Activated T-cell treated with anti-CD3 and anti-CD28 coated beads for 4 hours (primary cell): ENCODE results near the gene IAH1.
"Not testable (repeated sequence)": the region's sequence is repeated elsewhere in the genome, so short reads cannot be mapped to it uniquely, and the experiment has no call there.

Source experiments
- DNase-seq: peaks from one replicate; pipeline ENCODE4 v3.0.0-alpha.2; 2020

Gene IAH1

GRCh38 chr2:9473985-9474360 lies 378 bp upstream of the IAH1 start:
- DNase-seq = peak; percentile 53

- no peak for DNase-seq
Observed at GRCh38 chr2:9477914-9478313, 3.6 kb downstream of the IAH1 start.

GRCh38 chr2:9478526-9478925 lies 4.2 kb downstream of the IAH1 start:
- no peak for DNase-seq

GRCh38 chr2:9480157-9480556 lies 5.8 kb downstream of the IAH1 start:
- no peak for DNase-seq

- no peak for DNase-seq
Observed at GRCh38 chr2:9483107-9483506, 8.8 kb downstream of the IAH1 start.

GRCh38 chr2:9484533-9484932 lies 10.2 kb downstream of the IAH1 start:
- no peak for DNase-seq

GRCh38 chr2:9488583-9489547 lies 14.5 kb downstream of the IAH1 start:
- no peak for DNase-seq

- no peak for DNase-seq
Observed at GRCh38 chr2:9490789-9491188, 16.4 kb downstream of the IAH1 start.

- no peak for DNase-seq
Observed at GRCh38 chr2:9492927-9493326, 18.6 kb downstream of the IAH1 start.

GRCh38 chr2:9493478-9493877 lies 19.1 kb downstream of the IAH1 start:
- no peak for DNase-seq

GRCh38 chr2:9494081-9494480 lies 19.7 kb downstream of the IAH1 start:
- DNase-seq = no peak

- no peak for DNase-seq
Observed at GRCh38 chr2:9497017-9497416, 22.7 kb downstream of the IAH1 start.

GRCh38 chr2:9498210-9498609 lies 23.9 kb downstream of the IAH1 start:
- no peak for DNase-seq

- no peak for DNase-seq
Observed at GRCh38 chr2:9508931-9509330, 34.6 kb downstream of the IAH1 start.

GRCh38 chr2:9513946-9514345 lies 39.6 kb downstream of the IAH1 start:
- DNase-seq = not testable (repeated sequence)

- no peak for DNase-seq
Observed at GRCh38 chr2:9517118-9517782, 42.9 kb downstream of the IAH1 start.

GRCh38 chr2:9518163-9518562 lies 43.8 kb downstream of the IAH1 start:
- no peak for DNase-seq

- DNase-seq = no peak
Observed at GRCh38 chr2:9518780-9519179, 44.4 kb downstream of the IAH1 start.

- DNase-seq = no peak
Observed at GRCh38 chr2:9519250-9519649, 44.9 kb downstream of the IAH1 start.

GRCh38 chr2:9524291-9524690 lies 49.9 kb downstream of the IAH1 start:
- no peak for DNase-seq

- no peak for DNase-seq
Observed at GRCh38 chr2:9525266-9525665, 50.9 kb downstream of the IAH1 start.

- no peak for DNase-seq
Observed at GRCh38 chr2:9527995-9528787, 53.8 kb downstream of the IAH1 start.

GRCh38 chr2:9532421-9532820 lies 58.1 kb downstream of the IAH1 start:
- no peak for DNase-seq

GRCh38 chr2:9533663-9534062 lies 59.3 kb downstream of the IAH1 start:
- no peak for DNase-seq
